ENCODE results near the gene ZFAND3.
"Not testable (repeated sequence)": the region's sequence is repeated elsewhere in the genome, so short reads cannot be mapped to it uniquely, and the experiment has no call there.

ZFAND3 gene

DNA sequence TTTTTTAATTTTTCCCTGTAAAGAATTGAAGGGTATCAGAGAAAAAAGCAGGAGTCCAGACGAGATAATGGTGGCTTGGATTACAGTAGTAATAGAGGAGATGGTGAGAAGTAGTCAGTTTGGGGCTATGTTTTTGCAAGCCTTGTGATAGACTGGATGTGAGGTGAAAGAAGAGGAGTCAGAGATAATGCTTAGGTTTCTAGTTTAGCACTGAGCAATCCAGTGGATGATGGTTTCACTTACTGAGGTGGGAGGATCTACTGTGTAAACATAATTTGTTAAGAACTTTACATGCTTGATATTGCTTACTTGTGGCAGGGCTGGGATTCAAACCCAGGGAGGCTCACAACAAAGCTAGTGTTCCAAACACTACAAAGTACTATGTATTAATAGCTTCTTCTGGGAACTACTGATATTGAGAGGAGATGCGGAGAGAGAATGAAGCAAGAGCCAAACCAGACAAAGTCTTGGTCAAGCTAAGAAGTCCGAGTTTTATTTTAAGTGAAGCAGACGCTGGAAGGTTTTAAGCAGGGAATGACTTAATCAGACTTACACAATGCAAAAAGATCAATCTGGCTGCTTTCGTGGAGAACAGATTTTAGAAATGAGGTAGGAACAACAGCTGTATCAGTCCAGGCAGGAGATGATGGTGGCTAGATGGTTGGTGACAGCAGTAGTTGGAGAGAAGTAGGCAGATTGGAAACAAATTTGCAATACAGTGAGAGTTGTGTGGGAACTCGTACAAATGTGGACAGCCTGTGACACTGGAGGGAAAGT lies 58.0 kb downstream of the ZFAND3 start:
- peak; percentile 40 for DNase-seq (ENCODE audit: low read depth)
- no peak for TF ChIP-seq CTCF (conservative IDR thresholded peaks at IDR 0.05; ENCODE audit: low read length)

DNA sequence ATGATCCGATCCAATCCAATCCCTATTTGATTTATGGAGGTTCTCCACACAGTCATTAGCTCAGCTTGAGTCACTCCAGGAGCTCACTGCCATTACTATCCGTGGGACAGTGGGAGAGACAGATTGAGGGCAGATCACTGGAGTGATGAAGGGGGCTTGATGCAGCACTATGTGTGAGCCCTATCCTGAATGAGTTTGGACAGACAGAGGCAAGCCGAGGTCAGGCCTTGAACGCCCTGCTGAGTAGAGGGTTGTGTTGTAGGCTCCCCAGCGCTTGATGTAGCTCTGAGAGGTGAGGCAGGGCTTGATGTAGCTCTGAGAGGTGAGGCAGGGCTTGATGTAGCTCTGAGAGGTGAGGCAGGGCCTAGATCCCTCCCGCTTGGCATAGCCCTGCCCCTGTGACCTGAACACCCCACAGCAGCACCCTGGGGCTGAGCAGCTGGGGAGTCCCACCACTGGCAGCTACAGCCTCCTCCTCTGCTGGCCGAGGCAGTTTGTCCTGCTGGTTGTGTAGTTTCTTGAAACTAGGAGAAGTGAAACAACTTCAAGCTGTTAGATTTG lies 58.7 kb downstream of the ZFAND3 start:
- DNase-seq (ENCODE audit: low read depth), result peak; percentile 37
- H3K4me3 ChIP-seq (ENCODE audit: low read length), result no peak overlapping the region
- TF ChIP-seq CTCF (conservative IDR thresholded peaks at IDR 0.05; ENCODE audit: low read length), result no peak

More for the DNA sequence above, 58.0 kb downstream of the ZFAND3 start:
- no peak overlapping the region for H3K4me3 ChIP-seq (ENCODE audit: low read length)

DNA sequence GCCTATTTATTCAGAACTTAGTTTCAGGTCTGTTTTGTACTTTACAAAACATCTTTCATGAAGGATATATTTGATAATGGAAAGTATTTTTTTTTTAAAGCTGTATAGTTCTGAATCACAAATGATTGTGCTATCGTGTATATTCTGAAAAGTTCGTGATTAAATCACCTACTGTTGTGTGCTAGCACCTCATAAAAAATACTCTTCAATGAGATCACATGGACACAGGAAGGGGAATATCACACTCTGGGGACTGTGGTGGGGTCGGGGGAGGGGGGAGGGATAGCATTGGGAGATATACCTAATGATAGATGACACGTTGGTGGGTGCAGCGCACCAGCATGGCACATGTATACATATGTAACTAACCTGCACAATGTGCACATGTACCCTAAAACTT lies 61.1 kb downstream of the ZFAND3 start:
- DNase-seq (ENCODE audit: low read depth); H3K4me3 ChIP-seq (ENCODE audit: low read length): not testable (repeated sequence)

DNA sequence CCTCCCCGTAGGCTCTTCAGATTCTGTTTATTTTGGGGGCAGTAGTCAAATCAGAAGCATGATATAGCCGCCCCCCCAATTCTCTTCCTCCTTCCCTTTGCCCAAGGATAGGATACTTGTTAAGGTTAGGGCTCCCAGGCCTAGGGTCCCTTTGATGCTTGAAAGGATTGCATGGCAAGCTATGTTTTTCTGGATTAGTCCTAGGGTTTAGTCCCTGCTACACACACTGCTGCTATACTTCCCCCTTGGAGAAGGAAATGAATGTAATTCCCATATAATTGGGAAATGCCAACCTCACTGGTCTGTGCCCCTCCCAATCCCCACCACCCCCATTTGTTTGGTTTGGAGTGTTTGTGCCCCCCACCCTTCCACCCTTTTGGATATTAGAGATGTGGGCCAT lies 62.8 kb downstream of the ZFAND3 start:
- TF ChIP-seq CTCF (conservative IDR thresholded peaks at IDR 0.05; ENCODE audit: low read length), result no peak
- no peak overlapping the region for H3K4me3 ChIP-seq (ENCODE audit: low read length)
- DNase-seq (ENCODE audit: low read depth), result no peak

DNA sequence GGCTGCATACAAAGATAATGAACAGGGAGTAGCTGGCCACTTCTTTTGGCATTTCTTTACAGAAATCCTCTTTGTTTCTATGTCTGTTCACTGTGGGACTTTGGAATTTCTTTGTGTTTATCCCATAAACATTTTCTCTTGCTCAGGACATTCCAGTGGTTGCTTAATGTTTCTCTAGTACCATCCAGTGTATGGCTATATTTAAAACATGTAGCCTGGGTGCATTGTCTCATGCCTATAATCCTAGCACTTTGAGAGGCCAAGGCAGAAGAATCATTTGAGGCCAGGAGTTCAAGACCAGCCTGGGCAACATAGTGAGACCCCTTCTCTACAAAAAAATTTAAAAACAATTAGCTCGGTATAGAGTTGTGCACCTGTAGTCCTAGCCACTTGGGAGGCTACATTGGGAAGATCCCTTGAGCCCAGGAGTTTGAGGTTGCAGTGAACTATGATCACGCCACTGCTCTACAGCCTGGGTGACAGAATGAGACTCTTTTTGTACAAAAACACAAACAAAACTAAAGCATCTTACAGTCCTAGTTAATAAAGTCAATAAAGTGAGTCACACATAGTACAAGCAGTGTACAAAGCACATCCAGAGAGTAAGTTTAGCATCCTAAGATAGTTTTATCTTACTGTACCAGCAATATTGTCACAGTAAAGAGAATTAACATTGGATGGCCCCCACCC lies 63.3 kb downstream of the ZFAND3 start:
- peak; percentile 87 for DNase-seq (ENCODE audit: low read depth)
- no peak for TF ChIP-seq CTCF (conservative IDR thresholded peaks at IDR 0.05; ENCODE audit: low read length)

GRCh38 chr6:37884548-37884947 lies 65.0 kb downstream of the ZFAND3 start:
- no peak overlapping the region for H3K4me3 ChIP-seq (ENCODE audit: low read length)
- TF ChIP-seq CTCF (conservative IDR thresholded peaks at IDR 0.05; ENCODE audit: low read length), result no peak
- no peak for DNase-seq (ENCODE audit: low read depth)

More for the DNA sequence above, 63.3 kb downstream of the ZFAND3 start:
- no peak overlapping the region for H3K4me3 ChIP-seq (ENCODE audit: low read length)

GRCh38 chr6:37889051-37889450 lies 69.5 kb downstream of the ZFAND3 start:
- no peak for TF ChIP-seq CTCF (conservative IDR thresholded peaks at IDR 0.05; ENCODE audit: low read length)

More at GRCh38 chr6:37889051-37889450, 69.5 kb downstream of the ZFAND3 start:
- DNase-seq (ENCODE audit: low read depth), result peak; percentile 20
- no peak overlapping the region for H3K4me3 ChIP-seq (ENCODE audit: low read length)
